ENCODE measurements around the gene ANXA2. TPM values are rescaled to one million over a fixed set of nuclear protein-coding genes. Genes with fewer than 3 reads are reported as not detected.

Gene ANXA2
- total RNA-seq, 1 donor from 2014 or later, result 733 TPM

- DNase-seq (ENCODE audit: low spot score), result peak; percentile 53
Observed at GRCh38 chr15:60370105-60370868, 27.5 kb downstream of the ANXA2 start.

GRCh38 chr15:60369696-60370095, 28.1 kb downstream of the ANXA2 start:
- DNase-seq (ENCODE audit: low spot score), result no peak

GRCh38 chr15:60364612-60364924, 33.2 kb downstream of the ANXA2 start:
- DNase-seq (ENCODE audit: low spot score), result no peak

- no peak for DNase-seq (ENCODE audit: low spot score)
Observed at GRCh38 chr15:60363903-60364611, 33.7 kb downstream of the ANXA2 start.

GRCh38 chr15:60363087-60363549, 34.7 kb downstream of the ANXA2 start:
- no peak for DNase-seq (ENCODE audit: low spot score)

- DNase-seq (ENCODE audit: low spot score), result no peak
Observed at GRCh38 chr15:60362321-60363086, 35.3 kb downstream of the ANXA2 start.

GRCh38 chr15:60359738-60360137, 38.0 kb downstream of the ANXA2 start:
- DNase-seq (ENCODE audit: low spot score), result peak; percentile 34

- no peak for DNase-seq (ENCODE audit: low spot score)
Observed at GRCh38 chr15:60358935-60359682, 38.7 kb downstream of the ANXA2 start.

GRCh38 chr15:60356832-60357231, 41.0 kb downstream of the ANXA2 start:
- DNase-seq (ENCODE audit: low spot score), result no peak

- no peak for DNase-seq (ENCODE audit: low spot score)
Observed at GRCh38 chr15:60355148-60355857, 42.5 kb downstream of the ANXA2 start.

- DNase-seq (ENCODE audit: low spot score), result no peak
Observed at GRCh38 chr15:60353245-60353920, 44.4 kb downstream of the ANXA2 start.

GRCh38 chr15:60352525-60352924, 45.3 kb downstream of the ANXA2 start:
- no peak for DNase-seq (ENCODE audit: low spot score)

GRCh38 chr15:60351066-60351465, 46.7 kb downstream of the ANXA2 start:
- DNase-seq (ENCODE audit: low spot score), result no peak

- DNase-seq (ENCODE audit: low spot score), result no peak
Observed at GRCh38 chr15:60350108-60350507, 47.7 kb downstream of the ANXA2 start.

GRCh38 chr15:60349589-60349988, 48.2 kb downstream of the ANXA2 start:
- no peak for DNase-seq (ENCODE audit: low spot score)

- DNase-seq (ENCODE audit: low spot score), result no peak
Observed at GRCh38 chr15:60347480-60348049, 50.2 kb downstream of the ANXA2 start.

GRCh38 chr15:60346653-60347052, 51.1 kb downstream of the ANXA2 start:
- no peak for DNase-seq (ENCODE audit: low spot score)

GRCh38 chr15:60346077-60346476, 51.7 kb downstream of the ANXA2 start:
- no peak for DNase-seq (ENCODE audit: low spot score)

- no peak for DNase-seq (ENCODE audit: low spot score)
Observed at GRCh38 chr15:60345598-60345997, 52.2 kb downstream of the ANXA2 start.

GRCh38 chr15:60344987-60345386, 52.8 kb downstream of the ANXA2 start:
- no peak for DNase-seq (ENCODE audit: low spot score)
